ENCODE results near the gene PJA2. TPM values are rescaled to one million over a fixed set of nuclear protein-coding genes. Genes with fewer than 3 reads are reported as not detected.

PJA2 gene
- total and polyA plus RNA-seq, 2 of the 8 experiments (the other 6 are each of a cell fraction or from before 2014, with no cell fraction given): 15.3 to 47.7 TPM

GRCh38 chr5:109324351-109324750 is 85.4 kb downstream of the PJA2 start:
- no peak overlapping the region for H2BK20ac ChIP-seq (ENCODE audit: low read length)
- no peak overlapping the region for H3K27ac ChIP-seq (ENCODE audit: low read depth, low read length)
- H3K79me1 ChIP-seq (ENCODE audit: low read depth, low read length): no peaks in the 10 kb centered on the region
- no peak overlapping the region for H3K14ac ChIP-seq (ENCODE audit: insufficient read length)
- no peak overlapping the region for H3K9ac ChIP-seq (replicated peaks in 1 of 4; ENCODE audit: extremely low read depth in 1 of 4, low read depth in 3 of 4, low read length in 3 of 4)
- no peaks in the 10 kb centered on the region for H3K36me3 ChIP-seq (ENCODE audit: control insufficient read depth in 2 of 4, insufficient read depth in 4 of 4, low read length in 3 of 4)
- no peak overlapping the region for H3K4me3 ChIP-seq (ENCODE audit: extremely low read depth in 1 of 4, insufficient read depth in 2 of 4, low read depth in 3 of 4, low read length in 4 of 4)
- no peak overlapping the region for H2AFZ ChIP-seq (ENCODE audit: low read length)
- H3K4me2 ChIP-seq (ENCODE audit: insufficient read depth in 1 of 2, low read depth in 2 of 2, low read length in 2 of 2): no peak overlapping the region
- DNase-seq (ENCODE audit: low read depth in 1 of 2, low spot score in 2 of 2) (no peak), FAIRE-seq (no peak)
- no peak overlapping the region for H4K5ac ChIP-seq (ENCODE audit: insufficient read length, low read depth, low read length)
- no peak overlapping the region for H3K4ac ChIP-seq (replicated peaks; ENCODE audit: insufficient read length, low read depth, low read length)
- POLR2A ChIA-PET (ENCODE audit: partially characterized antibody): no interaction called here
- H3K18ac ChIP-seq (ENCODE audit: extremely low read depth, low read length): no peak overlapping the region
- WGBS, 2 experiments (ENCODE audit: extremely low coverage in 1 of 2, insufficient coverage in 1 of 2, insufficient read length in 1 of 2, insufficient replicate concordance in 2 of 2, low coverage in 1 of 2, low lambda C conversion rate in 2 of 2, missing lambda C conversion rate in 1 of 2): 79% methylated on average over 7 of the region's 7 CpGs; no CpG with 5 or more reads in 1 of the 2 experiments
- no peaks in the 10 kb centered on the region for H4K20me1 ChIP-seq (replicated peaks in 1 of 2; ENCODE audit: control insufficient read depth in 1 of 2, insufficient read depth in 2 of 2, low read length in 2 of 2)
- H2BK15ac ChIP-seq (ENCODE audit: low read length): no peak overlapping the region
- no peak overlapping the region for H2BK12ac ChIP-seq (ENCODE audit: low read depth, low read length)
- H3K23me2 ChIP-seq (ENCODE audit: low read depth, low read length): no peaks in the 10 kb centered on the region
- no peaks in the 10 kb centered on the region for H3K9me3 ChIP-seq (ENCODE audit: insufficient read depth in 2 of 2, low read depth in 1 of 2, low read length in 1 of 2)
- H3K4me1 ChIP-seq (replicated peaks in 1 of 4; ENCODE audit: control insufficient read depth in 3 of 4, insufficient read depth in 4 of 4, low read length in 3 of 4): no peaks in the 10 kb centered on the region
- H3K79me2 ChIP-seq (ENCODE audit: control insufficient read depth in 1 of 2, insufficient read depth in 2 of 2, low read length in 2 of 2): no peaks in the 10 kb centered on the region
- no peak overlapping the region for H3K23ac ChIP-seq (ENCODE audit: insufficient read length)
- H2BK120ac ChIP-seq (replicated peaks; ENCODE audit: low read depth, low read length): no peak overlapping the region
- CTCF ChIA-PET (ENCODE audit: partially characterized antibody): interaction anchor here (0.6 to 0.8 kb wide), 2 partner anchors 176 to 689 kb away, joined by 3 read pairs; no protein-coding TSS in a partner anchor
- no peak overlapping the region for H2AK5ac ChIP-seq (ENCODE audit: low read depth, low read length)
- H3K27me3 ChIP-seq (replicated peaks in 1 of 4; ENCODE audit: control insufficient read depth in 3 of 4, extremely low read depth in 1 of 4, insufficient read depth in 3 of 4, low read length in 3 of 4): peaks cover 0 to 1% (median 0%) of the 10 kb centered on the region in 4 experiments; a peak in 1 of 7 replicates
- H3K56ac ChIP-seq (replicated peaks; ENCODE audit: insufficient read length, low read depth, low read length): no peak overlapping the region
- peak overlapping the region; percentile 63; the same call in 1 of the 2 replicates for H4K8ac ChIP-seq (ENCODE audit: extremely low read depth, insufficient read depth, low read length)
- H2BK5ac ChIP-seq (ENCODE audit: low read depth, low read length): no peak overlapping the region
- no peak for TF ChIP-seq SAP30 (IDR thresholded peaks at IDR 0.05; ENCODE audit: insufficient read depth, insufficient replicate concordance, low read length)
- TF ChIP-seq CTCF (IDR thresholded peaks at IDR 0.05; ENCODE audit: control extremely low read depth in 1 of 3, insufficient read depth in 1 of 3, low read depth in 1 of 3, low read length in 3 of 3): no peak
- peak; percentile 18 to 22; a peak in 2 of 4 replicates for TF ChIP-seq RAD21 (IDR thresholded peaks at IDR 0.05 in 1 of 2, conservative IDR thresholded peaks at IDR 0.05 in 1 of 2; ENCODE audit: low read depth in 2 of 2, low read length in 2 of 2)
- TF ChIP-seq TEAD4 (IDR thresholded peaks at IDR 0.05; ENCODE audit: low read depth, low read length): 0 out of 2 replicates have a peak, but pooled peaks have one; percentile 2
- no peak for TF ChIP-seq ZNF274 (IDR thresholded peaks at IDR 0.05; ENCODE audit: borderline replicate concordance, extremely low read depth, low read length)
- no peak for TF ChIP-seq MAFK (IDR thresholded peaks at IDR 0.05; ENCODE audit: low read depth, low read length)
- H4K91ac ChIP-seq (replicated peaks; ENCODE audit: insufficient read length, low read length): no peak overlapping the region

Measured in H1 (cell line).